ENCODE measurements around the gene CDC123. TPM values are rescaled to one million over a fixed set of nuclear protein-coding genes. Genes with fewer than 3 reads are reported as not detected.
"Not testable (repeated sequence)": the region's sequence is repeated elsewhere in the genome, so short reads cannot be mapped to it uniquely, and the experiment has no call there.

CDC123 gene
- total RNA-seq, 1 experiment from 2014 or later, result 74.2 TPM

GRCh38 chr10:12250181-12250580 is 54.2 kb downstream of the CDC123 start:
- no peaks in the 10 kb centered on the region for H3F3A ChIP-seq (ENCODE audit: low read length, unreplicated experiment)
- BruUV-seq (replicated peaks), result no TSS peak
- H3K9ac ChIP-seq (ENCODE audit: low read length), result no peak overlapping the region
- no peaks in the 10 kb centered on the region for H4K20me1 ChIP-seq (ENCODE audit: low read length)
- no peaks in the 10 kb centered on the region for H3K9me2 ChIP-seq (replicated peaks; ENCODE audit: low read length)
- CTCF ChIA-PET, result no interaction called here
- no peaks in the 10 kb centered on the region for H3K36me3 ChIP-seq (ENCODE audit: low read depth, low read length)
- H3K4me1 ChIP-seq (ENCODE audit: insufficient read depth, low read length), result no peaks in the 10 kb centered on the region
- H3K4me2 ChIP-seq (ENCODE audit: low read length), result no peak overlapping the region
- no peak overlapping the region for H3K4me3 ChIP-seq (ENCODE audit: low read length)
- H3K79me2 ChIP-seq (ENCODE audit: low read length), result no peaks in the 10 kb centered on the region
- no peaks in the 10 kb centered on the region for H3K9me3 ChIP-seq (ENCODE audit: low read length)
- DNase-seq (no peak), ATAC-seq (no peak)
- no peak for TF ChIP-seq EZH2 (IDR thresholded peaks at IDR 0.05; ENCODE audit: low read length, unreplicated experiment)
- TF ChIP-seq EZH2phosphoT487 (IDR thresholded peaks at IDR 0.05; ENCODE audit: borderline replicate concordance, low read length), result no peak
- TF ChIP-seq CTCF (conservative IDR thresholded peaks at IDR 0.05; ENCODE audit: low read depth, low read length), result no peak
- intact Hi-C loops (cut with micrococcal nuclease), result no loop called here
- POLR2A ChIA-PET (ENCODE audit: unreplicated experiment), result no interaction called here
- no peak overlapping the region for H2AFZ ChIP-seq (ENCODE audit: low read length)
- H3K27ac ChIP-seq (ENCODE audit: low read length), result no peak overlapping the region
- no peaks in the 10 kb centered on the region for H3K27me3 ChIP-seq (ENCODE audit: low read length)

GRCh38 chr10:12250702-12251101 is 54.7 kb downstream of the CDC123 start:
- H3K27me3 ChIP-seq (ENCODE audit: low read length); H3F3A ChIP-seq (ENCODE audit: low read length, unreplicated experiment); H3K9ac ChIP-seq (ENCODE audit: low read length); H3K4me3 ChIP-seq (ENCODE audit: low read length); H3K79me2 ChIP-seq (ENCODE audit: low read length); H2AFZ ChIP-seq (ENCODE audit: low read length); H3K4me1 ChIP-seq (ENCODE audit: insufficient read depth, low read length); H3K4me2 ChIP-seq (ENCODE audit: low read length); DNase-seq; POLR2A ChIA-PET (ENCODE audit: unreplicated experiment); H3K27ac ChIP-seq (ENCODE audit: low read length); BruUV-seq (replicated peaks); H3K36me3 ChIP-seq (ENCODE audit: low read depth, low read length); H4K20me1 ChIP-seq (ENCODE audit: low read length); H3K9me2 ChIP-seq (replicated peaks; ENCODE audit: low read length); ATAC-seq; CTCF ChIA-PET; intact Hi-C loops (cut with micrococcal nuclease); H3K9me3 ChIP-seq (ENCODE audit: low read length): not testable (repeated sequence)

GRCh38 chr10:12251581-12251980 is 55.6 kb downstream of the CDC123 start:
- H3K79me2 ChIP-seq (ENCODE audit: low read length), result no peaks in the 10 kb centered on the region
- no peak for DNase-seq
- ChIA-PET CTCF (no interaction called here), POLR2A (ENCODE audit: unreplicated experiment) (no interaction called here)
- H3F3A ChIP-seq (ENCODE audit: low read length, unreplicated experiment), result no peaks in the 10 kb centered on the region
- no peaks in the 10 kb centered on the region for H3K27me3 ChIP-seq (ENCODE audit: low read length)
- no peaks in the 10 kb centered on the region for H3K9me2 ChIP-seq (replicated peaks; ENCODE audit: low read length)
- no peaks in the 10 kb centered on the region for H3K36me3 ChIP-seq (ENCODE audit: low read depth, low read length)
- H3K27ac ChIP-seq (ENCODE audit: low read length), result no peak overlapping the region
- H3K4me2 ChIP-seq (ENCODE audit: low read length), result no peak overlapping the region
- intact Hi-C loops (cut with micrococcal nuclease), result no loop called here
- no peaks in the 10 kb centered on the region for H3K9me3 ChIP-seq (ENCODE audit: low read length)
- TF ChIP-seq EZH2 (IDR thresholded peaks at IDR 0.05; ENCODE audit: low read length, unreplicated experiment) (no peak), EZH2phosphoT487 (IDR thresholded peaks at IDR 0.05; ENCODE audit: borderline replicate concordance, low read length) (no peak), CTCF (conservative IDR thresholded peaks at IDR 0.05; ENCODE audit: low read depth, low read length) (no peak)
- no peak overlapping the region for H3K9ac ChIP-seq (ENCODE audit: low read length)
- no peaks in the 10 kb centered on the region for H3K4me1 ChIP-seq (ENCODE audit: insufficient read depth, low read length)
- no peaks in the 10 kb centered on the region for H4K20me1 ChIP-seq (ENCODE audit: low read length)
- no peak for ATAC-seq
- no peak overlapping the region for H3K4me3 ChIP-seq (ENCODE audit: low read length)
- BruUV-seq (replicated peaks), result no TSS peak
- no peak overlapping the region for H2AFZ ChIP-seq (ENCODE audit: low read length)
